ENCODE measurements around the gene GON7.
"Not testable (repeated sequence)": the region's sequence is repeated elsewhere in the genome, so short reads cannot be mapped to it uniquely, and the experiment has no call there.

Gene GON7

GRCh38 chr14:93206793-93207467 is at the start of gene GON7, which contains the start of gene UBR7:
TSS of gene GON7 (minus strand) at chr14:93207065. CDS start at chr14:93207037, 28 bp downstream.
TSS of gene UBR7 (plus strand) at chr14:93207256. CDS start at chr14:93207292, 36 bp downstream.
- DNase-seq: peak; percentile 98

- DNase-seq: no peak
These were observed 42.4 kb upstream of the GON7 start for GRCh38 chr14:93249128-93249831.

- DNase-seq: no peak
These were observed 39.7 kb upstream of the GON7 start for GRCh38 chr14:93246534-93246933.

GRCh38 chr14:93245764-93246420 is 39.0 kb upstream of the GON7 start:
- DNase-seq: no peak

- no peak for DNase-seq
These were observed 33.8 kb upstream of the GON7 start for GRCh38 chr14:93240678-93241000.

GRCh38 chr14:93239869-93240677 is 33.2 kb upstream of the GON7 start:
- DNase-seq: no peak

- no peak for DNase-seq
These were observed 27.9 kb upstream of the GON7 start for GRCh38 chr14:93234798-93235197.

GRCh38 chr14:93233078-93233477 is 26.2 kb upstream of the GON7 start:
- not testable (repeated sequence) for DNase-seq

GRCh38 chr14:93232159-93232558 is 25.3 kb upstream of the GON7 start:
- no peak for DNase-seq

- DNase-seq: no peak
These were observed 24.5 kb upstream of the GON7 start for GRCh38 chr14:93231129-93231979.

- DNase-seq: no peak
These were observed 23.7 kb upstream of the GON7 start for GRCh38 chr14:93230539-93230938.

- DNase-seq: no peak
These were observed 21.7 kb upstream of the GON7 start for GRCh38 chr14:93228550-93228949.

GRCh38 chr14:93223565-93223964 is 16.7 kb upstream of the GON7 start:
- DNase-seq: no peak

GRCh38 chr14:93220509-93220908 is 13.6 kb upstream of the GON7 start:
- peak; percentile 56 for DNase-seq

- peak; percentile 53 for DNase-seq
These were observed 12.3 kb upstream of the GON7 start for GRCh38 chr14:93219103-93219726.

- no peak for DNase-seq
These were observed 7.7 kb upstream of the GON7 start for GRCh38 chr14:93214598-93214997.

GRCh38 chr14:93212432-93212831 is 5.6 kb upstream of the GON7 start:
- no peak for DNase-seq

- peak; percentile 38 for DNase-seq
These were observed 823 bp upstream of the GON7 start for GRCh38 chr14:93207468-93208308.

- no peak for DNase-seq
These were observed 5.6 kb downstream of the GON7 start for GRCh38 chr14:93201155-93201704.

GRCh38 chr14:93200553-93200952 is 6.3 kb downstream of the GON7 start:
- DNase-seq: no peak

All from MV-4-11 (cell line).